Endometrium (tissue), 2 donors: ENCODE measurements around the gene DOK3.

Experiments used
- FAIRE-seq: peaks from 2 replicates; lab custom pipeline; 2012; peaks lifted over from hg19 to GRCh38; lab: Jason Lieb, UNC
- donor health status: control.
- donor health status: control.

The DOK3 gene

DNA sequence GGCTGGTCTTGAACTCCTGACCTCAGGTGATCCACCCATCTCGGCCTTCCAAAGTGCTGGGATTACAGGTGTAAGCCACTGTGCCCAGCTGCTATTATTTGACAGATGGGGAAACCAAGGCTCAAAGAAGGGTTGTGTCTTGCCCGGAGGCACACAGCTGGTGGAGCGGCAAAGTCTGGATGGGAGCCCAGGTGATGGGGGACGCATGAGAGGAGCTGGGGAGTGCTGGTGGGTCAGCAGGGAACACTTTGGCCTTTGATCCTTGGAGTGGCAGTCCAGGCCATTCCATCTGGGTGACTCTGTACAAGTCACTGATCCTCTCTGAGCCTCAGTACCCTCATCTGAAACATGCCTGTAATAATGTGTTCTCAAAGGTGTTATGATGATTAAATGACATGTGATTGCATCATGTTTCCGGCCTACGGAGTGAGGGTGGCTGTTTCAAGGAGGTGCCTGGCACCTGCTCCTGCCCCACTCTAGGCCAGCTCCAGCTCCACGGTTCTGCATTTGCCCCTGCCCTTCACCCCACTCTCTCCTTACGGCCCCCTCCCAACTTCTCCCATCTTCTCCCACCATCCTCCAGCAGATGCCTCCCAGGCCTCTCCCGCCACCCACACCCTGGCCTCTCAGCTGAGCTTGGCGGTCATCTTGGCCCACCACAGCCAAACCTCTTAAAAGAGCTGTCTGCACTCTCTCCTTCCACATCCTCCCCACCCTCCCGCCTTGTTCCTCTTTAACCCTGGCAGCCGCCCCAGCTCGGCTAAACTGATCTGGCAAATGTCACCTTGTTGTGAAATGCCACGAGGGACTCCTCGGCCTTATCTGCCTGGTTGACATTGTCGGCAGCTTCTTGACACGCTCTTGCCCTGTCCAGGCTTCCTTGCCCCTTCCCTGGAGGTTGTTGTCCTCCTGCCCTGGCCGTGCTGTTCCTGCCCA is 30.6 kb downstream of the DOK3 start:
- FAIRE-seq: no peak

DNA sequence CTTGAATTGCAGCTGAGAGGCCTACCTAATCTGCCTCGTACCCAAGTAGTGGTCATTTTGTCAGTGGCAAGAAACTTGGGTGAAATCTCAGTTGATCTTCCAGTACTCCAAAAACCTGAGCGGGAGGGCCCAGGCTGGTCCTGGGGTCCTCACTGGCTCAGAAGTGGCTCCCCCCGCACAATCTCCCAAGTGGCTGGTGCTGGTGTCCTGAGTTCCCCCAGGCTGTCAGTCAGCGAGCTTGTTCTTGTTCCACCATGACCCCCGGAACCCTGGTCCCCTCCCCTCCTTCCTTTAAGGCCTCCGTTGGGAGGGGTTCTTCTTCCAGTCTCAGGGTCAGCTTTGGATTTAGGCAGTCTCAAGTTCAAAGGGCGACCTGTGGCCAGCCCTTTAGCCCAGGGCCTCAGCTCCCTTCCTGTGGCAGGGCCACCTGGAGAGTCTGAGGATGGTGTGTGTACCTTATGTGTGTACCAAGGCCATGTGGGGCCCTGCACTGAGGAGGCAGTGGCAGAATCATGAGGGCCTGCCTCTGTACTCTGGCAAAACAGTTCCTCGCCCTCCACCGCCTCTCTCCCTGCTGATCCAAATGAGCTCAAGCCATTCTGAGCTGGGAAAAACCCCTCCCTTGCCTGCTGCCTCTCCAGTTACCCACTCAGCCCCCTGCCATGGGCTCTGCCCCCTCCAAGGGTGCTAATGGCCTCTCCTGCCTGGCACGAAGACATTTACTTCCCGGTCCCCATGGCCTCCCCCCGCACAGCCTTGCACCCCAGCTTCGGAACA is 31.7 kb downstream of the DOK3 start:
- no peak for FAIRE-seq

DNA sequence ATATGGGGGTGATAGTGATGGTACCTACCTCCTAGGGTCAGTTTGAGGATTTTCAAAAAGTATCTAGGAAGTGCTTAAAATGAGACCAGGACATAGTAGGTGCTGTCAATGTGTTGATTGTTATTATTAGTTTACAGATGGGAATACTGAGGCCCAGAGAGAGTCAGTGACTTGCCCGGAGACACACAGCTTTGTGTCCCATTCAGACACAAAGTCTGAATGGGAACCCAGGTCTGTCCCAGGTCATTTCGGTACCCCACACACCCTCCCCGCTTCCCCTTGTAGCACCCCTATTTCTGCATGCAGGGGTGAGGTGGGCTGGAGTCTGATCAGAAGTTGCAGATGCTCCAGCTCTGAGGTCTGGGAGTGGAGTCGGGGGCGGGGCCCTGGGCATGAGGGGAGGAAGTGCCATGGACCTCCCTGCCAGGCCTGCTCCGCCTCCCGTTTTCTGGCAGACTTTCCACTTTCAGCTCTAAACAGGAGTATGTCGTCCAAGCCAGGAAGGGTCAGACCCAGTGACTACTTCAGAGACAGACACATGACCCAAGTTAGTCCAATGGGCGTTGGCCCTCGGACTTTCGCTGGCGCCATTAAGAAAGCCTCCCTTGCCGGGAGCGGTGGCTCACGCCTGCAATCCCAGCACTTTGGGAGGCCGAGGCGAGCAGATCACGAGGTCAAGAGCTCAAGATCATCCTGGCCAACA is 32.9 kb downstream of the DOK3 start:
- no peak for FAIRE-seq

DNA sequence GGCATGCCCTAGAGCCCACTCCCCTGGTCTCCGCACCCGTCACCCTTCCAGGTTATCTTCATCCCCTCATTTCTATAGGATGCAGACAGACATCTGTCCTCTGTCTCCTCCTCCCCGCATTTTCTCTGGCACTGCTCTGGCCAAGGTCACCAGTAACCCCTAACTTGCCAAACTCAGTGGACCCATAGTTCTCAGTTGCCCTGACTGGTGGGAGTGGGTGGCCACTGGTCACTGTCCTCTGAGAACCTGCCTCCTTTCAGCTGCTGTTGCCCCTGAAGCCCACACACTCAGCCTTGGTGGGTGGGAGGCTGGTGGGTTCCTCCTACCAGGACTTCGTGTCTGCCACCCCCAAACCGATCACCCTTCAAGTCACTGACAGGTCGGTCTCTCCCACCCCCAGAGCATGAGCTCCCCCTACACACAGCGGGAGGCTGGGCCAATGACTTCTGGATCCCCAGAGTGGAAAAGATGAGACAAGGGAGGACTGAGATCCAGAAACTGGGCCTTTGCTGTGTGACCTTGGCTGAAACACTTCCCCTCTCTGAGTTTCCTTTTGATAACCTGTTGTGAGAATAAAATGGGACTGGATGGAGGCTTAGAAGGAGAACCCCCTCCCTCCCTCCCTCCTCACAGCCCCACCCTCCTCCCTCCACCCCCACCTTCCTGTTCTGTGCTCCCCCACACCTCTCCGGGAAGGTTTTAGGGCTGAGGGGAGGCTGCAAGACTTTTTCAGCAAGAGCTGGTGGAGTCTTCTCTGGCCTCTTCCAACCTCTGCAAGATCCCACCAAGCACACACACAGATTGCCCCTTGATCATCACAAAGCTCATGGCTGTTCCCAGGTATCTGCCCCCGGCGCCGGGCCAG is 33.8 kb downstream of the DOK3 start:
- FAIRE-seq: no peak

DNA sequence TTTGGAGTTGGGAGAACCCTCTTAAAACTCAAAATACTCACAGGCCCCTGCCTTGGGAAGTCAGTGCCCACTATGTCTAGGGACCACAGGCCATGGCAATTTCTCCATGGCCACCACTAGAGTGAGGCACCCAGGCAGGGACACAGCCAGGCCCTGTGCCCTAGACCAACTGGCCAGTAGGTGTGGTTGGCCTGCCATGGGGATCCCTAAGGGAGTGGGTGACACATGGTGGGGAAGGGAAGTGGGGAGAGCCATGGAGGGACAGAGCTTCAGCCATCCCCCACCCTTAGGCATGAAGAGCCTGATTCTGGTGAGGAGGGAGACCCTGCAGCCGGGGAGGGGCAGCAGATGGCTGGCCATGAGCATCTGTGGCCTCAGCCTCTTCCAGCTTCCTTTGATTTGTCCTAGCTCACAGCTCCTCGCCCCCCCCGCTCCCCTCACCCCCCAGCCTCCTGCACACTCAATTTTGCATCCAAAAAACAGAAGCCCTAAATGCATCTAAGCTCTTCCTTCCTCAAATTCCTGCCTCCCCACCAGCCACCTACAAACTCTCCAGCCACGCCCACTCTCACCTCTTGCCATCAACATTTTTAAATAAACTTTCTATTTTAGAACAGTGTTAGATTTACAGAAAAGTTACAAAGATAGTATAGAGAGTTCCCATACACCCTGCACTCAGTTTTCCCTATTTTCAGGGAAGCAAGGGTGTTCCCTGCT is 34.6 kb downstream of the DOK3 start:
- no peak for FAIRE-seq

DNA sequence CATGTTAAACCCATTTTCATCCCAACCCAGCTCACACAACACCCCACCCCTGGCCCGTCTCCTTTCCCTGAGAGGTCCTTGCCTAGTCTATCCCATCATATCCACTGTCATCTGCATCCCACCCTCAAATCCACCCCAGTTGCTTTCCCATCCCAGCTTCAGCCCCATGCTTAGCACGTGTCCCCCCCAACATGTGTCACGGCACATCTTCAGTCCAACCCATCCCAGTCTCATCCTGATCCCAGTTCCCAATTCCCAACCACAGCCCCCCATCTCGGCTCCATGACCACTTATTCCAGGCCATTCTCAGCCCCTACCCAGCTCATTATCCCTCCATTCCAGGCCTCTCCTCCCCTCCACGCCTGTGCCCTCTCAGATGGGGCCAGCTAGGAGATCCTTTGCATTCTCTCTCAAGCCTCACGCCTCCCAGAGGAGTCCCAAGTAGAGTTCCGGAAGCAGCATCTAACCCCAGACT is 35.6 kb downstream of the DOK3 start:
- no peak for FAIRE-seq

DNA sequence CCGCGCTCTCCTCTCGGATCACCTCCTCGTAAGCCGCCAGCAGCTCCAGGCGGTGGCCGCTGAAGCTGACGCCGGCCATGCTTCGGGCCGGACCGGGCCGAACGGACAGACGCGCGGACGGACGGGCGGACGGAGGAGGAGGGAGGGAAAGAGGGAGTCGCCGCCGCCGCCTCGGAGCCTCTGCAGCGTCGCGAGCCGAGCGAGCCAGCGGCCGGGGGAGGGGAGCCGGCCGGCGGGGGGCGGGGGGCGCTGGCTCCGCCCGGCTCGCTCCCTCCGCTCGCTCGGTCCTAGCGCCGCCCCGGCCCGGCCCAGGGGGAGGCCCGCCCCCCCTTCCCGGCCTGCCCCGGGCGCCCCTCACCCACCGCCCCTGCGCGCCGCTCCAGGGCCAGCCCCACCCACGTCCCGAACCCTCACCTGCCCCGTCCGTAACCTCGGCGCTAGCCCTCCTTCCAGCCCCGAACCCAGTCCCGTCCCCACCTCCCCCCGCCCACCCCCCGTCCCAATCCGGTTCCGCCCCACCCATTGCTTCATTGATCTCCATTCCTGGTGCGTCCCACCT is 36.1 kb downstream of the DOK3 start, which contains the start of gene DBN1:
TSS of gene DBN1 (minus strand) at position 192 of the 559 bp plus-strand sequence. CDS start at position 79, 113 bp downstream.
- no peak for FAIRE-seq

DNA sequence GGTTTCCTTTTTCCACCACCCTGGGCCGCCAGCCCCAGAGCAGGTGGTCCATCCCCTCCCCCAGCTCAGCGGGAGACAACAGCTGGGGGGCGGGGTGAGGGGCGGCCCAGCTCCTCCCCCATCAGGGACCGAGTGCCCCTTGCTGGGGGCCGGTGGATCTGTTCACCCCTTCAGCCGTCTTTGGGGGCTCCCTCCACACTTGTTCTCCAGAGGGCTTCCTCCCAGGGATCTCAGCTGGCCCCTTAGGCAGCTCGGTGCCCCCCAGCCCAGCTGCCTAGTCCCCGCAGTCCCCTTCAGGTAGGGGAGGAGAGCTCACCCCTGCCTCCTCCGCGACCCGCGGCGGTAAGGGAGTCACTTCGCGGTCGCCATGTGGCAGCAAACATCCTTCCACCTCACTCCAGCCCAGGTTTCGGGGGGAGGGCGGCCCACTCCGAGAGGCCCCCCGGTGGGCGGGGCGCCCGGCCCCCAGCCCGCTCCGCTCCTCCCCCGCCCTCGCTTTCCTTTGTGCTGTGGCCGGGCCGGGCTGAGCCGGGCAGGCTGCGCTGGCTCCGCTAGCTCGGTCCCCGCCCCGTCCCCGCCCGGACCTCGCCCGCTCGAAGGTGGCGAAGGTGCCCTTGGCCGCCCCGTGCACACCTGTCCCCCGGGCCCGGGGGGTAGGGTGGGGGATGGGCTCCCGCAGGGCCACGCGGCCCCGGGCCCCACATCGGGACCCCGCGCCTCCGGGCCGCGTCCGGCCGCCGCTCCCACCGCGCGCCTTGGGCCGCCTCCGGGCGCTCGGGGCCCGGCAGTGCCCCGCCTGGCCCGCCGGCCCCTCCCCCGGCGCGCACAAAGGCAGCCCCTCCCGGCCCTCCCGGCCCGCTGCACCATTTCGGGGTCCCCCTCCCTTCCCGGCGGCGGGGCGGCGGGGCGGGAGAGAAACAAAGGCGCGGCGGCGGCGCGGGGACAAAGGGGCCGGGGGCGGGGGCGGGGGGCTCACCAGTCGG is 36.9 kb downstream of the DOK3 start:
- FAIRE-seq: no peak

DNA sequence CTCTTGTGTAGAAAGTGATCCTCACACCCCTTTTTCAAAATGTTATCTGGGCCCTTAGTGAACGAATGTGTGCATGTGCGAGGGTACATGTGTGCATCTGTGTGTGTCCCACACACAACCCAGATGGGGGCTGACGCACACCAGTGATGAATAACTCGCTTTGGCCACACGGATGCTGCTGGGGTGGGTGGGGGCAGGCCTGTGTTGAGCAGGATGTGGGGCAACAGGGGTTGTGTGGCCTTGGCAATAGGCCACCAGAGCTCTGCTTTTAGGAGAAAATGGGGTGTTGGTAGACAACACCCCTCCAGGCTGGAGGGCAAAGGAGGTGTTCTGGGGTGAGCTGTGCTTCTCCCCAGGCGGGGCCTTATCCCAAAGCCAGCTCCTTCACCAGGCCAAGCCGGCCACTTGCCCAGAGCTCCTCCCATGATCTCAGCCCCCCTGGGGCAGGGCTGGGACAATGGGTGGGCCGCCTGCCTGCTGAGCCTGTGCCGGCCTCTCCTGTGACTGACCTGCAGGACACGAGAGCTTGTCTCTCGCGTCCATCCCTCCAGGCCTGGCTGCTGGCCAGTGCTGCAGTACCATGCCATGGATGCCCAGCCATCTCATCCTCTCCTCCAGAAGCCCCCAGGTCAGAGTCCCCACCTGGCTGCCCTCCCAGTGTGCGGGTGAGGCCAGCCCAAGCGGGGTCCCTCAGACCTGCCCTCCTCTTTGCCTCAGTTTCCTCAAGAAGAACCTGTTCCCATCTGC is 37.8 kb downstream of the DOK3 start:
- FAIRE-seq: no peak

DNA sequence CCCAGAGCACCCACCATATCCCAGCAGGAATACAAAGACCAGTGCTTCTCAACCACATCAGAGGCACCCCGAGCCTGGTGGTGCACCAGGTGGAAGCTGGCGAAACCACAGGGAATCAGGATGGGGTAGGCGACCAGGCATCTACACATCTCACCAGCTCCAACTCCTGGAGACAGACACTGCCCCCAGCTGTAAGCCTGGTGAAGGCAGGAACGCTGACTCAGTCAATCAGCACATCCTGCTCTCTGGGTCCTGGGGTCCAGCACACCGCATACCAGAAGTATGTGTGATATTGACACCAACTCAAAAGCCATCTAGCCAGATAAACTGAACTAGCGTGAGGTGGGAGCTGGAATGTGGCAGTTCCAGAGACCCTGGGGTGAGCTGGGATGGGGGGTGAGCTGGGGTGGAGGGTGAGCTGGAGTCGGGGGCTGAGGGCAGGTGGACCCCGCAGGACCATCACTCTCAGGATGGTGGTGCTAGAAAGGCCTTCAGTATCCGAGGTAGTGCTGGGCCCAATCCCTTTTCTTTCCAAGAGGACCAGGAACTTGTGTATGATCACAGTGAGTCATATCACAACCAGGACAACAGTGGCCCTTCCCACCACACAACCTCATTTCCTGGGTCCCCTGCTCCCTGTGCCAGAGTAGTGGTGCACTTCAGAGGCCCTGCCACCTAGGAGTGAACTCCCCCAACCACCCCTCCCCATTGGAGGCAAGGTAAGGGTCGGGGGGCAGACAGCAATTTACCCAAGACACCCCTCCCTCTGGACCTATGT is 38.7 kb downstream of the DOK3 start:
- no peak for FAIRE-seq

DNA sequence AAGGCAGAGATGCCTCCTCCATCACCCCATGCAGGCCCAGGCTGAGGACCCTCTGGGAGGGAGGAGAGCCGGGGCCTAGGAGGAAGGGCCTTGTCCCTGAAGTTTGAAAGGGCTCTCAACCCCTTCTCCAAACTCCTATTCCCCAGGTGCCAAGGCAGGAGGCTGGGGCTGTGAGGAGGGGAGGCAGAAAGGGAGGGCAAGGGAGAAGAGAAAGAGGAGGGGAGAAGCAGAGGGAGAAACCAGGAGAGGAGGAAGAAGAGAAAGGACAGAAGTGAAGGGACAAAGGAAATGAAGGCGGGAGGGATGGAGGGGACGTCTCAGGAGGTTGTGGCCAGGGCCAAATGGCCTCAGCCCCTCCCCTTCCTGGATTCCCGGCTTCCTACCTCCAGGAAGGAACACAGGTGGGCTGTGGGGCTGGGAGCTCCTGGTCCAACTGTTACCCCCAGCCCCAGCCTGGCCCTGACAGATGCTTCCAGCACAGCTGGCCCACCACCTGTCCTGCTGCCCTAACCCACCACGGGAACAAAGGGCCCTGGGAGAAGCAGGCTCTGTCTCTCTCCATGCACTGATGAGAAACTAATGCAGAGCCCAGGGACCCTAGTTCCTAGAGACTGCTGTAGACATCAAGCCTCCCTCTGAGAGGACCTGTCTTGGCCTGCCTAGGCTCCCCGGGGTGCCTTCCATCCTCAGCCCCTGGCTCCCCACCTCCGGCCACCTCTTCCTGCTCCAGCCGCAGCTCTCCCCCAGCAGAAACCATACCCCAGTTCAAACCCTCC is 39.7 kb downstream of the DOK3 start:
- FAIRE-seq: no peak

DNA sequence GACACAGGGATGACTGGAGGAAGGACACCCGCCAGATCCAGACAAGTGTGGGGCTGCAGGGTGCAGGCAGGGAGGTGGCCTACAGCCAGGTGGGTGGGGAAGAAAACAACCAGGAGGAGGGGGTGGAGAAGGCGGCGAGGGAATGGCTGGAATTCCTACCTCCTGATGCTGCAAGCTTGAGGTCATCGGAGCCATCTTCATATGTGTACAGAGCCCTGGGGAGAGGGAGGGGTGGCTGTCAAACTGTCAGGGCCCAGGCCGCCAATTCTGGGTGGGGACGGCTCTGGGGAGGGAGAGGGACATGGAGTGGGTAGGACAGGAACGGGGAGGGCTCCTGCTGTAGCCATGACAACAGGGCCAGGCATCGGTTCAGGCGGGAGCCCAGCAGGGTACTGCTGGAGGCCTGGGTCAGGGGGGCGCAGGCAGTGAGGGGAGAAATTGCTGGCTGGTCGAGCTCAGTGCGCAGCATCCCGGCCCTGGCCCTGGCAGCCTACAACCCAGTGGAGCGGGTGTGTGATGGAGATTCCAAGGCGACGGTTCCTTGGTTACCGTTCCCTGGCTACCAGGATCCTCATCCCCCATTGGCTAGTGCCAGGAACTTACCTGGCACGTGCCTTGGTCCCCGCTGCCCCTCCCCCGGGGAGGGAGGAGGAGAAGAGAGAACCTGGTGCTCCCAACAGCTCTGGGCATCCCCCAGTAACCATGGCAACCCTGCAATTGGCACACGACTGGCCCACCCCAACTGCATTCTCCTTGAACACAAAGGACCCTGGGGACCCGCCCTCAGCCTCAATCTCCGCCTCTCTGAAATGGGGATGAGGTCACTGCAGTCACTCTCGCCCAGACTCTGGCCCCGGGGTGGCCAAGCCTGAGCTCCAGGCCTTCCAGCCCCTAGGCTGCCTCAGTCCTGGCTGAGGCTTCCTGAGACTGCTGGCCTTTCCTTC is 40.7 kb downstream of the DOK3 start:
- no peak for FAIRE-seq

DNA sequence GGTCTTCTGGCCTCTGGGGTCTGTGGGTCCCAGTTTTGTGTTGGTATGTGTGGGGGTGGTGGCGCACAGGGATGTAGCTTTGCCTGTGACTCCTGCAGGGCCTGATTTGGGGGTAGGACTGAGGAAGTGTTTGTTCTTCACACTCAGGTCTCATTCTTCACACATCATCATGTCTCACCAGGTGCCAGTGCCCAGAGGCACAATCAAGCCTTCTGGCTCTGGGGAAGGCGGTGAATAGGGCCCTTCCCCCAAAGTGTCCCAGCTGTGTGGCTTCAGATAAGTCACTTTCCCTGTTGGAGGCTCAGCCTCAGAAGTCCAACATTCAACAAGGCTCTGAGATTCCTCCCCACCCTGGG is 41.3 kb downstream of the DOK3 start:
- FAIRE-seq: no peak

DNA sequence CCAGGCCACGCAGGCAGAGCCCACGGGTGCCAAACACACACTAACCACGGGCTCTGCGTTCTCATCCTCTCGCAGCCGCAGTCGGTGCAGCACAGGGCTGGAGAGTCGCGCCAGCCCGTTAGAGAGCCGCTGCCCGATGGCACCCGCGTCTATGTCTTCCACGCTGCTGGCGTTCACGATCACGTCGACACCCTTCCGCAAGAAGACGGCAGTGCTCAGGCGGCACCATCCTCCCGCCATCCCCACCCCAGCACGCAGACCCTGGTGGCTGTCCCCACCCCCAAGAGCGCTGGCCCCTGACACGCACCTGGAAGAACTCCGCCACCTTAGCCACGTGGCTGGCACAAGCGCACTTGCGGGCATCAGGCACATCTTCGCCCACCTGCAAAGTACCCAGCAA is 42.2 kb downstream of the DOK3 start:
- no peak for FAIRE-seq

DNA sequence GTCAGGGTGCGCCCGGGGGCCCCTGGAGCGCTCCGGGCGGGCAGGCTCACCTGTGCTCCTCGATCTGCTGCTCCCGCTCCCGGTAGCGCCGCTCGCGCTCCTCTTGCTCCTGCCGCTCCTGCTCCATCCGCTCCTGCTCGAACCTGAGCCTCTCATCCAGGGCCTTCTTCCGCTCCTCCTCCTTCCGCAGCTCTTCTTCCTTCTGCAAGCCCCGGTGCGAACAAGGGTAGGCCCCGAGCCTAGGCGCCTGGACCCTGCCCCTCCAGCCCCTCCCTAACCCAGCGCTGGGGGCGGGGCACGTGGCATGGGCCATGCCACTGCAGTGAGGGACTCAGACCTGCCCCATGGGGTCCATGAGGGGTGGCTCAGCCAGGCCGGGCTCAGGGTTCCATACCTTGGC is 42.8 kb downstream of the DOK3 start:
- FAIRE-seq: no peak

DNA sequence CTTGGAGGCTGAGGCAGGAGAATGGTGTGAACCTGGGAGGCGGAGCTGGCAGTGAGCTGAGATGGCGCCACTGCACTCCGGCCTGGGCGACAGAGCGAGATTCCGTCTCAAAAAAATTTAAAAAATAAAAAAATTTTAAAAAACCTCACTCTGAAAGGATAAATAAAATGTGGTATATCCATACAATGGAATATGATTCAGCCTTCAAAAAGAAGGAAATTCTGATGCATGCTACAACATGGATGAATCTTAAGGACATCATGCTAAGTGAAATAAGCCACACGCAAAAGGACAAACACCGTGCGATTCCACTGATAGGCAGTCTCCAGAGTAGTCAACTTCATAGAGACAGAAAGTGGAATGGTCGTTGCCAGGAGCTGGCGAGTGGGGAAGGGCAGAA is 44.6 kb downstream of the DOK3 start:
- FAIRE-seq: no peak
